ENCODE data around the gene RAP1GAP2. TPM values are rescaled to one million over a fixed set of nuclear protein-coding genes. Genes with fewer than 3 reads are reported as not detected.
"Not testable (repeated sequence)": the region's sequence is repeated elsewhere in the genome, so short reads cannot be mapped to it uniquely, and the experiment has no call there.

Gene RAP1GAP2
- total and polyA plus RNA-seq, 8 donors: 11.8 to 92.4 (median 31.0) TPM

GRCh38 chr17:3029213-3029913 lies 233.1 kb downstream of the RAP1GAP2 start:
- no peaks in the 10 kb centered on the region for H3K27me3 ChIP-seq
- H3K4me1 ChIP-seq: no peaks in the 10 kb centered on the region
- no peak for DNase-seq
- peaks cover 10 to 98% (median 79%) of the 10 kb centered on the region in 4 donors for H3K36me3 ChIP-seq
- intact Hi-C loops (cut with DNase I; ENCODE audit: low total_unique reads): no loop called here
- H3K9me3 ChIP-seq: no peaks in the 10 kb centered on the region
- 76 to 84% (median 82%) methylated on average over 19 of the region's 19 CpGs for WGBS, 5 donors
- H3K4me3 ChIP-seq: no peak overlapping the region
- TF ChIP-seq EP300 (IDR thresholded peaks at IDR 0.05): no peak
- TF ChIP-seq CTCF (IDR thresholded peaks at IDR 0.05): no peak
- no peak for TF ChIP-seq POLR2A (IDR thresholded peaks at IDR 0.05)
- no peak for TF ChIP-seq POLR2AphosphoS5 (IDR thresholded peaks at IDR 0.05)
- H3K27ac ChIP-seq: peak overlapping the region in 1 of 5 donors; percentile 27

GRCh38 chr17:3030096-3030495 lies 233.9 kb downstream of the RAP1GAP2 start:
- DNase-seq: no peak

GRCh38 chr17:3030852-3031470 lies 234.7 kb downstream of the RAP1GAP2 start:
- H3K4me3 ChIP-seq; H3K4me1 ChIP-seq; intact Hi-C loops (cut with DNase I; ENCODE audit: low total_unique reads); DNase-seq; H3K27me3 ChIP-seq; H3K9me3 ChIP-seq: not testable (repeated sequence)
- Histone ChIP-seq H3K27ac (peak overlapping the region in 3 of 5 donors; percentile 25 to 41 (median 31)), H3K36me3 (peaks cover 10 to 95% (median 71%) of the 10 kb centered on the region in 4 donors)
- WGBS, 5 donors: 85 to 90% (median 88%) methylated on average over 14 of the region's 14 CpGs

More at GRCh38 chr17:3030096-3030495, 233.9 kb downstream of the RAP1GAP2 start:
- 63 to 83% (median 70%) methylated on average over 7 of the region's 7 CpGs for WGBS, 5 donors
- Histone ChIP-seq H3K4me3 (no peak overlapping the region), H3K36me3 (peaks cover 10 to 97% (median 78%) of the 10 kb centered on the region in 4 donors), H3K4me1 (no peaks in the 10 kb centered on the region), H3K9me3 (no peaks in the 10 kb centered on the region), H3K27ac (peak overlapping the region in 1 of 5 donors; percentile 31), H3K27me3 (no peaks in the 10 kb centered on the region)
- TF ChIP-seq POLR2A (IDR thresholded peaks at IDR 0.05) (no peak), POLR2AphosphoS5 (IDR thresholded peaks at IDR 0.05) (no peak), EP300 (IDR thresholded peaks at IDR 0.05) (no peak), CTCF (IDR thresholded peaks at IDR 0.05) (no peak)
- intact Hi-C loops (cut with DNase I; ENCODE audit: low total_unique reads): no loop called here

GRCh38 chr17:3032258-3033247 lies 236.3 kb downstream of the RAP1GAP2 start:
- no peak for TF ChIP-seq POLR2A (IDR thresholded peaks at IDR 0.05)
- TF ChIP-seq CTCF (IDR thresholded peaks at IDR 0.05): no peak
- no peak for TF ChIP-seq POLR2AphosphoS5 (IDR thresholded peaks at IDR 0.05)
- TF ChIP-seq EP300 (IDR thresholded peaks at IDR 0.05): no peak
- 88 to 92% (median 90%) methylated on average over 18 to 27 of the region's 27 CpGs for WGBS, 5 donors
- Histone ChIP-seq H3K9me3 (no peaks in the 10 kb centered on the region), H3K27me3 (peaks cover 0 to 9% (median 0%) of the 10 kb centered on the region in 3 donors), H3K4me3 (no peak overlapping the region), H3K4me1 (no peaks in the 10 kb centered on the region), H3K27ac (no peak overlapping the region), H3K36me3 (peaks cover 4 to 79% (median 55%) of the 10 kb centered on the region in 4 donors)
- DNase-seq: no peak
- intact Hi-C loops (cut with DNase I; ENCODE audit: low total_unique reads): no loop called here
